H1 (cell line): ENCODE data around the gene COL28A1. TPM values are rescaled to one million over a fixed set of nuclear protein-coding genes. Genes with fewer than 3 reads are reported as not detected.

Experiments used
- CTCF ChIA-PET: fragments of 300-600 bp; sonication (Branson Sonifier 250); formaldehyde crosslinking; loops from one replicate; lab custom pipeline; 2021; ENCODE audit not compliant: partially characterized antibody; lab: Charles Lee
- POLR2A ChIA-PET: fragments of 300-600 bp; sonication (Branson Sonifier 250); formaldehyde crosslinking; loops from one replicate; lab custom pipeline; 2021; ENCODE audit warnings: inconsistent platforms; ENCODE audit not compliant: partially characterized antibody; lab: Charles Lee
- DNase-seq, 2 experiments: peaks; one replicate each; pipeline versions ENCODE4 v3.0.0 to v3.0.0-alpha.2; 2010 to 2022; ENCODE audit warnings: low spot score in 2 of 2, low read depth in 1 of 2, mixed read lengths in 1 of 2
- FAIRE-seq: peaks from 2 replicates; lab custom pipeline; 2011; peaks lifted over from hg19 to GRCh38; lab: Jason Lieb, UNC
- H2AFZ ChIP-seq: 2 replicates; pipeline ENCODE4 v1.8.1; 2012; ENCODE audit warnings: low read length, inconsistent platforms
- H2AK5ac ChIP-seq: 2 replicates; pipeline ENCODE4 v1.6.1; 2013; ENCODE audit warnings: low read depth, low read length
- H2BK120ac ChIP-seq: replicated peaks from 2 replicates; pipeline ENCODE3; 2013; ENCODE audit warnings: low read depth, low read length, inconsistent platforms
- H2BK12ac ChIP-seq: 2 replicates; pipeline ENCODE4 v1.6.1; 2013; ENCODE audit warnings: low read depth, low read length
- H2BK15ac ChIP-seq: 2 replicates; pipeline ENCODE4 v1.6.1; 2013; ENCODE audit warnings: low read length
- H2BK20ac ChIP-seq: 2 replicates; pipeline ENCODE4 v1.6.1; 2013; ENCODE audit warnings: low read length
- H2BK5ac ChIP-seq: 2 replicates; pipeline ENCODE4 v1.6.1; 2013; ENCODE audit warnings: low read depth, low read length
- H3K14ac ChIP-seq: 2 replicates; pipeline ENCODE4 v1.6.1; 2013; ENCODE audit warnings: inconsistent platforms; ENCODE audit not compliant: insufficient read length
- H3K18ac ChIP-seq: 2 replicates; pipeline ENCODE4 v1.6.1; 2013; ENCODE audit warnings: low read length; ENCODE audit errors: extremely low read depth
- H3K23ac ChIP-seq: 2 replicates; pipeline ENCODE4 v1.6.1; 2013; ENCODE audit warnings: inconsistent platforms; ENCODE audit not compliant: insufficient read length
- H3K23me2 ChIP-seq: 2 replicates; pipeline ENCODE4 v1.6.1; 2013; ENCODE audit warnings: low read depth, low read length
- H3K27ac ChIP-seq: 2 replicates; pipeline ENCODE4 v1.6.1; 2011; ENCODE audit warnings: low read depth, low read length, inconsistent platforms
- H3K27me3 ChIP-seq, 4 experiments: replicated peaks in 1 of 4; 1 replicate in 1 of 4; 2 replicates in 3 of 4; pipeline versions ENCODE4 v1.6.1 to v1.8.1; 2011 to 2013; ENCODE audit warnings: low read length in 3 of 4, mild to moderate bottlenecking in 3 of 4, inconsistent platforms in 2 of 4, mixed read lengths in 2 of 4, moderate library complexity in 1 of 4; ENCODE audit not compliant: control insufficient read depth in 3 of 4, insufficient read depth in 3 of 4; ENCODE audit errors: extremely low read depth in 1 of 4
- H3K36me3 ChIP-seq, 4 experiments: 2 replicates each; pipeline versions ENCODE4 v1.6.1 to v1.8.1; 2011 to 2013; ENCODE audit warnings: mild to moderate bottlenecking in 4 of 4, low read length in 3 of 4, moderate library complexity in 2 of 4, control low read depth in 1 of 4, inconsistent platforms in 1 of 4; ENCODE audit not compliant: insufficient read depth in 4 of 4, control insufficient read depth in 2 of 4
- H3K4ac ChIP-seq: replicated peaks from 2 replicates; pipeline ENCODE3; 2013; ENCODE audit warnings: low read length, low read depth, mixed read lengths, inconsistent platforms; ENCODE audit not compliant: insufficient read length
- H3K4me1 ChIP-seq, 4 experiments: replicated peaks in 1 of 4; 1 replicate in 1 of 4; 2 replicates in 3 of 4; pipeline versions ENCODE4 v1.6.1 to v1.8.1; 2011 to 2013; ENCODE audit warnings: low read length in 3 of 4, inconsistent platforms in 2 of 4, mixed read lengths in 1 of 4; ENCODE audit not compliant: insufficient read depth in 4 of 4, control insufficient read depth in 3 of 4
- H3K4me2 ChIP-seq, 2 experiments: 2 replicates each; pipeline versions ENCODE4 v1.6.1 to v1.8.1; 2011 to 2013; ENCODE audit warnings: low read depth in 2 of 2, low read length in 2 of 2, control low read depth in 1 of 2, inconsistent platforms in 1 of 2, mild to moderate bottlenecking in 1 of 2; ENCODE audit not compliant: insufficient read depth in 1 of 2
- H3K4me3 ChIP-seq, 4 experiments: fragments of 200-600, 300-600 bp in 1 of 4; sonication (generic), shearing (Covaris generic), sonication (Bioruptor Twin) in 1 of 4; 2 replicates each; pipeline versions ENCODE4 v1.5.1 to v1.8.1; 2011 to 2016; ENCODE audit warnings: low read length in 4 of 4, low read depth in 3 of 4, control low read depth in 2 of 4, inconsistent platforms in 2 of 4, mild to moderate bottlenecking in 2 of 4, mixed read lengths in 1 of 4, moderate library complexity in 1 of 4; ENCODE audit not compliant: insufficient read depth in 2 of 4; ENCODE audit errors: extremely low read depth in 1 of 4
- H3K56ac ChIP-seq: replicated peaks from 2 replicates; pipeline ENCODE3; 2013; ENCODE audit warnings: low read depth, mild to moderate bottlenecking, mixed read lengths, low read length, inconsistent platforms; ENCODE audit not compliant: insufficient read length
- H3K79me1 ChIP-seq: 2 replicates; pipeline ENCODE4 v1.6.1; 2013; ENCODE audit warnings: low read depth, low read length, control low read depth
- H3K79me2 ChIP-seq, 2 experiments: 2 replicates each; pipeline versions ENCODE4 v1.6.1 to v1.8.1; 2012 to 2013; ENCODE audit warnings: low read length in 2 of 2, mild to moderate bottlenecking in 2 of 2, inconsistent platforms in 1 of 2; ENCODE audit not compliant: insufficient read depth in 2 of 2, control insufficient read depth in 1 of 2
- H3K9ac ChIP-seq, 4 experiments: replicated peaks in 1 of 4; 1 replicate in 1 of 4; 2 replicates in 3 of 4; pipeline versions ENCODE4 v1.6.1 to v1.8.1; 2011 to 2013; ENCODE audit warnings: low read depth in 3 of 4, low read length in 3 of 4, control low read depth in 2 of 4, mild to moderate bottlenecking in 2 of 4, moderate library complexity in 2 of 4, inconsistent platforms in 1 of 4; ENCODE audit errors: extremely low read depth in 1 of 4
- H3K9me3 ChIP-seq, 2 experiments: 2 replicates each; pipeline versions ENCODE4 v1.6.1 to v1.8.1; 2012 to 2013; ENCODE audit warnings: mild to moderate bottlenecking in 2 of 2, moderate library complexity in 2 of 2, control low read depth in 1 of 2, inconsistent platforms in 1 of 2, low read depth in 1 of 2, low read length in 1 of 2, mixed read lengths in 1 of 2; ENCODE audit not compliant: insufficient read depth in 2 of 2
- H4K20me1 ChIP-seq, 2 experiments: replicated peaks in 1 of 2; 2 replicates each; pipeline versions ENCODE3 to v1.8.1; 2011 to 2013; ENCODE audit warnings: inconsistent platforms in 2 of 2, low read length in 2 of 2, mild to moderate bottlenecking in 1 of 2; ENCODE audit not compliant: insufficient read depth in 2 of 2, control insufficient read depth in 1 of 2
- H4K5ac ChIP-seq: 2 replicates; pipeline ENCODE4 v1.6.1; 2013; ENCODE audit warnings: low read length, low read depth, mixed read lengths, inconsistent platforms; ENCODE audit not compliant: insufficient read length
- H4K8ac ChIP-seq: 2 replicates; pipeline ENCODE4 v1.8.0; 2013; ENCODE audit warnings: mild to moderate bottlenecking, moderate library complexity, low read length, inconsistent platforms; ENCODE audit not compliant: insufficient read depth; ENCODE audit errors: extremely low read depth
- H4K91ac ChIP-seq: replicated peaks from 2 replicates; pipeline ENCODE3; 2013; ENCODE audit warnings: low read length, mixed read lengths, inconsistent platforms; ENCODE audit not compliant: insufficient read length
- E2F6 ChIP-seq: IDR thresholded peaks from 2 replicates; pipeline ENCODE4 v1.6.1; 2012; ENCODE audit warnings: inconsistent platforms
- EZH2 ChIP-seq: fragments of 200-600 bp; sonication (generic); IDR thresholded peaks from 2 replicates; pipeline ENCODE4 v1.7.1; 2012; ENCODE audit warnings: low read depth, mild to moderate bottlenecking, moderate library complexity, low read length, inconsistent platforms; ENCODE audit not compliant: severe bottlenecking
- JUN ChIP-seq: IDR thresholded peaks from 2 replicates; pipeline ENCODE4 v1.6.1; 2011; ENCODE audit warnings: low read depth, mild to moderate bottlenecking, improper control_type of control experiment, low read length
- KDM4A ChIP-seq: IDR thresholded peaks from one replicate; pipeline ENCODE4 v1.7.1; 2012; ENCODE audit warnings: low read depth, mild to moderate bottlenecking, moderate library complexity, low read length, inconsistent platforms; ENCODE audit not compliant: severe bottlenecking
- NANOG ChIP-seq: IDR thresholded peaks from 2 replicates; pipeline ENCODE4 v1.6.1; 2011; ENCODE audit warnings: low read length, low read depth, mild to moderate bottlenecking, inconsistent platforms; ENCODE audit not compliant: insufficient read depth, poor library complexity, severe bottlenecking
- POLR2A ChIP-seq, 2 experiments: IDR thresholded peaks; 1 replicate in 1 of 2; 2 replicates in 1 of 2; pipeline ENCODE4 v1.6.1; 2011; ENCODE audit warnings: low read depth in 2 of 2, low read length in 2 of 2, mild to moderate bottlenecking in 2 of 2; ENCODE audit errors: control extremely low read depth in 1 of 2
- WGBS, 2 experiments: shearing (Covaris generic) in 1 of 2; methylation state at CpG; one replicate each; pipeline versions ENCODE4 v1.1.6 to v1.1.7; 2013 to 2015; ENCODE audit warnings: low lambda C conversion rate in 2 of 2, mixed read lengths in 2 of 2, inconsistent platforms in 1 of 2, low coverage in 1 of 2, missing lambda C conversion rate in 1 of 2; ENCODE audit not compliant: insufficient replicate concordance in 2 of 2, insufficient coverage in 1 of 2, insufficient read length in 1 of 2; ENCODE audit errors: extremely low coverage in 1 of 2, missing lambda C conversion rate in 1 of 2; 5-methylcytosine and 5-hydroxymethylcytosine counted together
- polyA plus RNA-seq, 7 experiments: library from polyadenylated mRNA; depleted of rRNA in 3 of 7; stranded (reverse) in 5 of 7; unstranded in 2 of 7; fragments of >200 nt in 5 of 7; fragments of 200-250 nt in 2 of 7; gene quantifications; 1 replicate in 5 of 7; 2 replicates in 1 of 7; 4 replicates in 1 of 7; pipeline versions ENCODE4 v1.2.1 to v1.2.3, GENCODE V29; 2011 to 2013; ENCODE audit warnings: missing spikeins in 2 of 7, mixed read lengths in 2 of 7
- total RNA-seq: library from RNA; stranded (reverse); fragmentation: NEBNext Ultra II Directional; extraction: Animal tissue kit (Norgen Biotek cat#: 25700); gene quantifications from 2 replicates; pipeline ENCODE4 v1.2.1, GENCODE V29; 2021
- TF ChIP-seq, protein P1 (sequence below), 3 experiments: IDR thresholded peaks; 1 replicate in 2 of 3; 2 replicates in 1 of 3; pipeline versions ENCODE4 v1.5.1 to v1.6.1; 2011; ENCODE audit warnings: low read length in 3 of 3, mild to moderate bottlenecking in 3 of 3, inconsistent platforms in 2 of 3, low read depth in 1 of 3, moderate library complexity in 1 of 3; ENCODE audit not compliant: insufficient read depth in 1 of 3; ENCODE audit errors: control extremely low read depth in 1 of 3

Gene COL28A1
- total and polyA plus RNA-seq, 2 of the 8 experiments (the other 6 are each of a cell fraction or from before 2014, with no cell fraction given), result 0.22 to 0.38 TPM

- H3K4me1 ChIP-seq, result peaks cover 0 to 4% (median 0%) of the 10 kb centered on the region in 4 experiments; a peak in 1 of 7 replicates
- WGBS, 2 experiments, result 83% methylated on average over 1 of the region's 1 CpG; no CpG with 5 or more reads in 1 of the 2 experiments
- no peak overlapping the region for H4K5ac ChIP-seq
- H3K23ac ChIP-seq, result no peak overlapping the region
- H3K56ac ChIP-seq, result no peak overlapping the region
- no peak overlapping the region for H2BK12ac ChIP-seq
- no peaks in the 10 kb centered on the region for H3K27me3 ChIP-seq
- TF ChIP-seq NANOG (no peak), KDM4A (no peak), E2F6 (no peak), EZH2 (no peak), POLR2A (IDR thresholded peaks at IDR 0.05; ENCODE audit: control extremely low read depth in 1 of 2, low read depth in 2 of 2, low read length in 2 of 2) (no peak), JUN (no peak)
- TF ChIP-seq, protein P1, sequence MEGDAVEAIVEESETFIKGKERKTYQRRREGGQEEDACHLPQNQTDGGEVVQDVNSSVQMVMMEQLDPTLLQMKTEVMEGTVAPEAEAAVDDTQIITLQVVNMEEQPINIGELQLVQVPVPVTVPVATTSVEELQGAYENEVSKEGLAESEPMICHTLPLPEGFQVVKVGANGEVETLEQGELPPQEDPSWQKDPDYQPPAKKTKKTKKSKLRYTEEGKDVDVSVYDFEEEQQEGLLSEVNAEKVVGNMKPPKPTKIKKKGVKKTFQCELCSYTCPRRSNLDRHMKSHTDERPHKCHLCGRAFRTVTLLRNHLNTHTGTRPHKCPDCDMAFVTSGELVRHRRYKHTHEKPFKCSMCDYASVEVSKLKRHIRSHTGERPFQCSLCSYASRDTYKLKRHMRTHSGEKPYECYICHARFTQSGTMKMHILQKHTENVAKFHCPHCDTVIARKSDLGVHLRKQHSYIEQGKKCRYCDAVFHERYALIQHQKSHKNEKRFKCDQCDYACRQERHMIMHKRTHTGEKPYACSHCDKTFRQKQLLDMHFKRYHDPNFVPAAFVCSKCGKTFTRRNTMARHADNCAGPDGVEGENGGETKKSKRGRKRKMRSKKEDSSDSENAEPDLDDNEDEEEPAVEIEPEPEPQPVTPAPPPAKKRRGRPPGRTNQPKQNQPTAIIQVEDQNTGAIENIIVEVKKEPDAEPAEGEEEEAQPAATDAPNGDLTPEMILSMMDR (IDR thresholded peaks at IDR 0.05; ENCODE audit: control extremely low read depth in 1 of 3, insufficient read depth in 1 of 3, low read depth in 1 of 3, low read length in 3 of 3), result no peak
- no peak overlapping the region for H3K4ac ChIP-seq
- H4K91ac ChIP-seq, result no peak overlapping the region
- H3K9me3 ChIP-seq, result no peaks in the 10 kb centered on the region
- no peak overlapping the region for H4K8ac ChIP-seq
- DNase-seq (no peak), FAIRE-seq (no peak)
- H2BK15ac ChIP-seq, result no peak overlapping the region
- no peak overlapping the region for H2BK5ac ChIP-seq
- no peaks in the 10 kb centered on the region for H3K79me1 ChIP-seq
- H4K20me1 ChIP-seq, result no peaks in the 10 kb centered on the region
- no peak overlapping the region for H2AK5ac ChIP-seq
- H2BK120ac ChIP-seq, result no peak overlapping the region
- no peak overlapping the region for H2AFZ ChIP-seq
- H3K27ac ChIP-seq, result no peak overlapping the region
- no peaks in the 10 kb centered on the region for H3K36me3 ChIP-seq
- H3K14ac ChIP-seq, result no peak overlapping the region
- H3K4me2 ChIP-seq, result no peak overlapping the region
- no peaks in the 10 kb centered on the region for H3K23me2 ChIP-seq
- H3K9ac ChIP-seq, result no peak overlapping the region
- H2BK20ac ChIP-seq, result no peak overlapping the region
- ChIA-PET POLR2A (no interaction called here), CTCF (interaction anchor here (1.5 to 3.5 kb wide), 2 partner anchors 113 to 325 kb away, joined by 4 to 14 read pairs; no protein-coding TSS in a partner anchor)
- no peaks in the 10 kb centered on the region for H3K79me2 ChIP-seq
- no peak overlapping the region for H3K18ac ChIP-seq
- no peak overlapping the region for H3K4me3 ChIP-seq
These were observed 108.3 kb downstream of the COL28A1 start for GRCh38 chr7:7427363-7427762.
